Stomach smooth muscle (tissue), 2 donors: ENCODE results near the gene ZC3H13.

Experiments
- H3K27ac ChIP-seq: one replicate; pipeline ENCODE4 v1.7.0; 2013; ENCODE audit warnings: mild to moderate bottlenecking, low read length, inconsistent platforms
- H3K27me3 ChIP-seq, 2 donors: one replicate each; pipeline ENCODE4 v1.7.0; 2013; ENCODE audit warnings: low read length in 2 of 2; ENCODE audit not compliant: insufficient read depth in 2 of 2, control insufficient read depth in 1 of 2
- H3K36me3 ChIP-seq, 2 donors: one replicate each; pipeline ENCODE4 v1.7.0; 2013; ENCODE audit warnings: low read length in 2 of 2; ENCODE audit not compliant: control insufficient read depth in 2 of 2, insufficient read depth in 2 of 2
- H3K4me1 ChIP-seq: one replicate; pipeline ENCODE4 v1.7.0; 2013; ENCODE audit warnings: low read length; ENCODE audit not compliant: control insufficient read depth, insufficient read depth
- H3K4me3 ChIP-seq, 2 donors: one replicate each; pipeline ENCODE4 v1.7.0; 2013; ENCODE audit warnings: low read length in 2 of 2
- H3K9ac ChIP-seq, 2 donors: one replicate each; pipeline ENCODE4 v1.7.0; 2013; ENCODE audit warnings: low read length in 2 of 2, mild to moderate bottlenecking in 1 of 2
- H3K9me3 ChIP-seq, 2 donors: one replicate each; pipeline ENCODE4 v1.7.0; 2013; ENCODE audit warnings: low read length in 2 of 2; ENCODE audit not compliant: control insufficient read depth in 2 of 2
- donor health status: healthy.
- donor health status: Pancreatic carcinoma.

Gene ZC3H13

DNA sequence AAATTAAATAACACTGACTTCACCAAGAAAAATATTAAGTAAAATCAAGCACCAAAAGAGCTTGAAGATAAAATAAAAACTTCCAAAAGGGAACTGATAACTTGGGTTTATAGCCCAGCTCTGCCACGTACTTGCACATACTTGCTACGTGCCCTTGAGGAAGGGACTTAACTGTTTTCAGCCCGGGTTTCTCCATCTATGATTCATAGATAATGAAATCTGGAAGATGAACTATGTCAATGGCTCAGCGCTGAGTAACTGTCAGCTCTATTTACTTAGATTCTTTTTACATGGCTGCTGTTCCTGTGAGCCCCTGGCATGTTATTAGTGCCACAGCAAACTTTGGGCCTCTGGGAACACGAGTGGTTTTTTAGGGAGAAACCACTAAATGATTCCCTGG, 9.6 kb upstream of the ZC3H13 start:
- Histone ChIP-seq H3K4me1 (no peaks in the 10 kb centered on the region), H3K4me3 (no peak overlapping the region), H3K27ac (no peak overlapping the region), H3K9ac (no peak overlapping the region), H3K9me3 (no peaks in the 10 kb centered on the region), H3K36me3 (no peaks in the 10 kb centered on the region), H3K27me3 (no peaks in the 10 kb centered on the region)

DNA sequence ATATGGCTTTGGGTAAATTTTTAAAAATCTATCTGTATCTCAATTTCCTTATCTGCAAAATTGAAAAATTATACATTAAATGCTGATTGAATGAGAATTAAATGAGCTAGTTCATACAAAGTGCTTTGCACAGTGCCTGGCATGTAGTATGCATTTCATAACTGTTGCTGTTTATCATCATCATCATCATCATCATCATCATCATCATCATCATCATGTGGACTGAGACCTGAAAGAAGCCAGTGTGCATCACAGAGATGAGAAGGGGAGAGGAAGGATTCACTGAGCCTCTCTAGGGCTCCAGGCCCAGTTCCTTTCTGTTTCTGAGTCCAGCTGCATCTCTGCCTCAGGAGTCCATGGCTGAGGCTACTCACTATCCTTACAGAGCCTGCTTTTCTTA, 6.9 kb upstream of the ZC3H13 start:
- Histone ChIP-seq H3K9me3 (no peaks in the 10 kb centered on the region), H3K36me3 (no peaks in the 10 kb centered on the region), H3K27me3 (no peaks in the 10 kb centered on the region), H3K9ac (no peak overlapping the region), H3K4me3 (no peak overlapping the region), H3K4me1 (no peaks in the 10 kb centered on the region), H3K27ac (no peak overlapping the region)

DNA sequence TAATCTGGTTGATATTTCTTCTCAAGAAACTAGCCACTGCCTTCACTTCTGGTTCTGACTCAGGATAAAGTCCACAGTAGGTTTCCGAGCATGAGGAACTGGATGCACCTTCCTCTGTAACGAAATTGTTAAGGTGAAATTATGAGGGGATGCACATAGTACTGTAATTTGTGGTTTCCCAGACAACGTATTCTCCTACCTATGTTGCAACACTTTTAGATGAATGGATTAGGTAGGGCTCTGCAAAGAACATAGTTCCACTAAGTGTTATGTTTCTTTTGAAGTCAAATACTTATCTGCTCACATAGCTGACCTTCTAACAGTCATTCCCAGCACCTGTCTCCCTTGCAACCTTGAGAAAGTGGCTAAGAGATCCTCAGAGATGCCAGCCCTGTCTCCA, 5.7 kb upstream of the ZC3H13 start:
- no peak overlapping the region for H3K27ac ChIP-seq
- no peaks in the 10 kb centered on the region for H3K9me3 ChIP-seq
- no peak overlapping the region for H3K4me3 ChIP-seq
- no peaks in the 10 kb centered on the region for H3K27me3 ChIP-seq
- no peaks in the 10 kb centered on the region for H3K36me3 ChIP-seq
- no peak overlapping the region for H3K9ac ChIP-seq
- H3K4me1 ChIP-seq: no peaks in the 10 kb centered on the region

DNA sequence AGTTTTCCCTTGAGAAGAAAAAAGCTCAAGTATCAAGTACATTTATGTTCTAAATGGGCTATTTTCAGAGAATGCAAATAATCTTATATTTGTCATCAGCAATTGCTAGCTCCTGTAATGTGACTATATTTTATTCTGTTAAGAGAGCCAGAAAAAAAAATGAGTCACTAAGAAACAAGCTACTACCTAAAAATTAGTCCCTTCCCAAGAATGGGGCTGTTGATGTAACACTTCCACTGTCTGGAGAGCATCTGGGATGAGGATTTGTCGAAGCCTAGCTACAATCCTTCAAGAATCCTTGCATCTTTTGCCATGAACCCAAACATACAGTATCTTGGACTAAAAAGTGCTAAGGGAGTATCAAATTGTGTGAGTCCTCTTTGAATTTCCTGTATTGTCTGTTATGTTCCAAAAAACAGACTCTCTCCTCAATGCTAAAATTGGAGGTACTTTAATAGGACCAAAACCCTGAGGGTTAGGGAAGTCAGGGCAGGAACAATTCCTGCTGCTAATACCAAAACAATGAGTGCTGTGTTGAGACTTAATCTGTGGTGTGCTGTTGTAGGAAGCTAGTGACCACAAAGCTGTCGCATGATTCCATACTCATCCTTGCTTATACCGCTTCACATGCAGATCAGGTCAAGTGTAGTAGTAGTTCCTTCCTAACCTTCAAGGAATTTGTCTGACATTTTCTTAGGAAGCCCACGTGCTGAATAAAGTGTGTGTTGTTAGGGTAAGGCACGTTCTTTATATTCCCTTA, 4.9 kb upstream of the ZC3H13 start:
- Histone ChIP-seq H3K9ac (no peak overlapping the region), H3K36me3 (no peaks in the 10 kb centered on the region), H3K27ac (no peak overlapping the region), H3K4me3 (no peak overlapping the region), H3K27me3 (no peaks in the 10 kb centered on the region), H3K9me3 (no peaks in the 10 kb centered on the region), H3K4me1 (no peaks in the 10 kb centered on the region)

DNA sequence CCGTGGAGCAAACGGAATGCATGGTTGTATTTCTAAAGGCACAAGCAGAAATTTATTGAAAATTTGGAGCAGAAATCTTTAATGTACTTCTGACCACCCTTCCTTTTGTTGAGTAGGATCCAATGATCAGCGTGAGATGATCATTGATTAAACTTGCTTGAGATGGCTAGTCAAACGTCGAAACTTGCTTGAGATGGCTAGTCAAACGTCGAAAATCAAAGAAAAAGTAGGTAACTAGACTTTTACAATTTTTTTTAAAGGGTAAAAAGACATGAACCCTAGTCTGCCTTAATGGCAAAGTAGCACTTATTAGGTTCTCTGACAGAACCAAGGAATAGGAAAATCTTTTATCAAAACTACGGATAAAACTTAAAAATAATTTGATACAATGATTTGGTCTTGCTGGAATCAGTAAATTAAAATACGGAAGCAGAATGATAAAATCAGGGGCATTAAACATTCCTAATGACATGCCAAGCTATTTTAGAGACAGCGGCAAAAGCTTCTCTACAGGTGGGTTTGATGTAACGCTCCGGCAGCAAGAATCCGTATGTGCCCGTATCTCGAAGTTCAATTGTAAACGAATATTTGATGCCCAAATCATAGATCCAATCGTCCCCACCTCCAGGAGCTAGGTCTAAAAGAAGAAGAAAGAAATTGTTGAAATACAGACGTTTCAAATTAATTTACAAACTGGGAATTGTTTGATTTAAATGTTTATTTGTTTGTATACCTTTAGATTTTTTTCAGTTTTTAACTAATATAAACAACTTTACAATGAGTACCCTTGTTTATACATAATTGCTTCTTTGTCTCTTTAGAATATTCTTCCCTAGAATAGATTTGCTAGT, 841 bp upstream of the ZC3H13 start:
- no peaks in the 10 kb centered on the region for H3K36me3 ChIP-seq
- H3K27me3 ChIP-seq: no peaks in the 10 kb centered on the region
- H3K27ac ChIP-seq: peak overlapping the region; percentile 86
- H3K9ac ChIP-seq: peak overlapping the region; percentile 75 to 81
- H3K4me1 ChIP-seq: peaks cover 3% of the 10 kb centered on the region
- H3K4me3 ChIP-seq: peak overlapping the region; percentile 86 to 87
- H3K9me3 ChIP-seq: no peaks in the 10 kb centered on the region

DNA sequence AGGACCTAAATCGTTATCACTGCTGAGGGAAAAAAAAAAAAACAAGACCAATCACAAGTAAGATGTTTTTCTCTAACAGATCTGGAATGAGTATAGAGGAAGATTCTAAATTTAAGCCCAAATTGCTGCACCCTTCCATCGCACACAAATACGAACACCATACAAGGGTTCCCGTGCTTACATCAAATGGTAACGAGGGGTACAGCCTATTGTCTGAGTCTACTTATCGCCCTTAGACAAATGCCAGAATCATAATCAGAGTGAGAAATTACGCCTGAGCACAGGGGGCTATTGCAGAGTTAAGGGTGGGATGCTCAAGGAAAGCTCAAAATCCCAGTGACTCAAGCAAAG, 603 bp downstream of the ZC3H13 start:
- Histone ChIP-seq H3K9me3 (no peaks in the 10 kb centered on the region), H3K27ac (peak overlapping the region; percentile 86), H3K36me3 (no peaks in the 10 kb centered on the region), H3K9ac (peak overlapping the region; percentile 81 to 83), H3K27me3 (no peaks in the 10 kb centered on the region), H3K4me1 (peaks cover 3% of the 10 kb centered on the region), H3K4me3 (peak overlapping the region; percentile 86 to 87)

DNA sequence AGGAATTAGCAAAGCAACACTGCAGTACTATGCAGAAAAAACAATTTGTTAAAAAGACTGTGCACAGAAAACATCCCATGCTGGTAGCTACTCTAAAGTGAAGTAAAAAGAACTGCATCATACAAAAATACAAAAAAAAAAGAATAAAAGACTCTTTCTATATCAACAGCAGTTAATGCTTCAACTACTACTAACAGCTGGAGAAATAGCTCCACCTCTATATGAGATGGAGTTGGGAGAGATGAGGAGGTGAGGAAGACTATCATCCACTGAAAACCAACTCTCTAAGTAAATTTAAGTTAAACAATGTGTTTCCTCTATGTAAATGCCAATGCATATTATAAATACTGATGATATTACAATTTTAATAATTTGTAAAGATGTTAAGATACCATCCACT, 1.8 kb downstream of the ZC3H13 start:
- peaks cover 3% of the 10 kb centered on the region for H3K4me1 ChIP-seq
- H3K9me3 ChIP-seq: no peaks in the 10 kb centered on the region
- no peaks in the 10 kb centered on the region for H3K36me3 ChIP-seq
- no peak overlapping the region for H3K27ac ChIP-seq
- H3K9ac ChIP-seq: no peak overlapping the region
- H3K27me3 ChIP-seq: no peaks in the 10 kb centered on the region
- no peak overlapping the region for H3K4me3 ChIP-seq

DNA sequence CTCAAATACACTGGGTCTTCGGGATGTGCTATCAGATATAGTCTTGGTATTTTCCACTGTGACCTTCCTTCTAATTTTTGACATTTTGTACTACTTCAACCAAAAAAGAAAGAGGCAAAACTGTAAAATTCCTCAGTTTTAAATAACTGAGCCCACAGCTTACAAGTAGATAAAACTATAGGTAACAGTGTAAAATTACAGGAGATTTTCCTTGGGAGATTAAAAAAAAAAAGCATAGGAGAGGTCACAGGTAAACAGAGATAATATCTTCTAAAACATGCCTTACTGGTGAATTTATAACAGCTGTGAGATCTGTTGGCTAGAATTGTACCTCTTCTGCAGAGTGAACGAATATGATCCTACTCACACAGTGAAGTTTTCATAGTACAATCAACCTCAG, 7.1 kb downstream of the ZC3H13 start:
- Histone ChIP-seq H3K9ac (no peak overlapping the region), H3K27ac (no peak overlapping the region), H3K36me3 (no peaks in the 10 kb centered on the region), H3K4me3 (no peak overlapping the region), H3K4me1 (no peaks in the 10 kb centered on the region), H3K27me3 (no peaks in the 10 kb centered on the region), H3K9me3 (no peaks in the 10 kb centered on the region)

DNA sequence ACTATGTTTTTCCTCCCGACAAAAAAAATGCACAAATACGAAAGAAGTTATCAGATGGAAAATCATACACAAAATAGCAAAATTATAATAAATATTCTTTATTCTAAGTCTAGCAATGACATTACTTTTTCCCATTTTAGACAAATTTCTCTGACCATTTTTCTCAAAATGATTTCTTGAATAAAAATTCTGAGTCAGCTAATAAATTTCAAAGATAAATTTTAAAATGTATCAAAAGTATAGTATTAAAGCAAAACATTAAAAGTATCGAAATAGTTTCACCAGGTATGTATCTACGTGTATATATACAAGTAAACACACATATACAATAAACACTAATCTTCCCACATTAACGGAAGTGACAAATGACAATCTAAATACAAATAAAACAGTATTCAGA, 8.9 kb downstream of the ZC3H13 start:
- Histone ChIP-seq H3K27ac (no peak overlapping the region), H3K27me3 (no peaks in the 10 kb centered on the region), H3K9ac (no peak overlapping the region), H3K4me3 (no peak overlapping the region), H3K9me3 (no peaks in the 10 kb centered on the region), H3K36me3 (no peaks in the 10 kb centered on the region), H3K4me1 (no peaks in the 10 kb centered on the region)

DNA sequence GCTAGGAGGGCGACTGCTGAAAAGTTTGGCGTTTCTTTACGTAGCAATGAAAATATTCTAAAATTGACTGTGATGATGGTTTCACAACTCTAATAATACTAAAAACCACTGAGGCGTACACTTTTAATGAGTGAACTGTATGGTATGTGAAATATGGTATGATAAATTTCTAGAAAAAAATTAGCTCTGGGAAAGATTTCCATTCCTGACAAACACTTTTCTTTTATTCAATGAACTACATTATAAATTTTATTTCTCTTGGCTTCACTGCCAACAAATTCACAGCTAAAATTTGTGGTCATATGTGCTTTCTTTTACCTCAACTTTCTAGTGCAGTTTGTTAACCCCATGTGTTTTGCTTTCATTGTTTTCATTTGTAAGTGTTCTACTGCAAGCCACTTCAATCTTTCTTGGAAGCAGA, 11.1 kb downstream of the ZC3H13 start:
- H3K36me3 ChIP-seq: peaks cover 0 to 4% of the 10 kb centered on the region in 2 donors

DNA sequence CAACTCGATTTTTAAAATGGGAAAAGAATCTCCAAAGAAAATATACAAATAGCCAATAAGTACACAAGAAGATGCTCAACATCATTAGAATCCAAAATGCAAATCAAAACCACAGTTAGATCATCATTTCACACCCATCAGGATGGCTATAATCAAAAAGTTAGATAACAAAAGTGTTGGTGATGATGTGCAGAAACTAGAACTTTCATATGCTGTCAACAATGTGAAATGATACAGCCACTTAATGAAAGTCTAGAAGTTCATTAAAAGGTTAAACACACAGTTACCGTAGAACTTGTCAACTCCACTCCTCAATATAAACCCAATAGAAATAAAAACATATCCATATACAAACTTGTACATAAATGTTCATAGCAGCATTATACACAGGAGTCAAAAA, 11.8 kb downstream of the ZC3H13 start:
- H3K4me3 ChIP-seq: no peak overlapping the region
- peaks cover 0 to 4% of the 10 kb centered on the region in 2 donors for H3K36me3 ChIP-seq
- no peaks in the 10 kb centered on the region for H3K27me3 ChIP-seq
- no peak overlapping the region for H3K27ac ChIP-seq
- H3K4me1 ChIP-seq: no peaks in the 10 kb centered on the region
- no peaks in the 10 kb centered on the region for H3K9me3 ChIP-seq
- no peak overlapping the region for H3K9ac ChIP-seq

More for the DNA sequence above, 11.1 kb downstream of the ZC3H13 start:
- no peaks in the 10 kb centered on the region for H3K27me3 ChIP-seq
- no peak overlapping the region for H3K4me3 ChIP-seq
- no peaks in the 10 kb centered on the region for H3K9me3 ChIP-seq
- no peaks in the 10 kb centered on the region for H3K4me1 ChIP-seq
- no peak overlapping the region for H3K27ac ChIP-seq
- no peak overlapping the region for H3K9ac ChIP-seq
